GM19468 (cell line): ENCODE measurements around the gene COL5A3.

Source experiments
- ATAC-seq: cut with Tn5 transposase; IDR thresholded peaks from one replicate; pipeline ENCODE4 v1.9.1; 2021; ENCODE audit warnings: mild to moderate bottlenecking, moderate library complexity, moderate number of reproducible peaks; ENCODE audit not compliant: unreplicated experiment; ENCODE audit errors: extremely low read depth

COL5A3 gene

DNA sequence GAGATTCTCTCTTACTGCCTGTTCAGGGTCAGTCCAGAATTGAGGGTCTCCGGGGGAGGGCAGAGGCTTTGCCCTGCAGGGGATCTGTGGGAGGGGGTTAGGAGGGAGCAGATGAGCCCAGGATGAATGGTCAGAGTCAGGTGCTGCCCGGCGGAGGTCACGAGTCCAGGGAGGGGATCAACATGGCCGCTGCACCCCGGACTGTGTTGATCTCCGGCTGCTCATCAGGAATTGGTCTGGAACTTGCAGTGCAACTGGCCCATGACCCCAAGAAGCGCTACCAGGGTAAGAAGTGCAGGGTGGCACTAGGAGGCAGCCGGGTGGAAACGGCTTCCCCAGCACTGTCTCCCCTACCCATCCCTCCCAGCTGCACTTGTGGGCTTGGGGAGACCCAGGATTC, 3.0 kb upstream of the COL5A3 start, which contains the start of gene RDH8:
RDH8 (plus strand) TSS at position 168 of the 400 bp plus-strand sequence; CDS start at position 183, 15 bp downstream.
- no peak for ATAC-seq

DNA sequence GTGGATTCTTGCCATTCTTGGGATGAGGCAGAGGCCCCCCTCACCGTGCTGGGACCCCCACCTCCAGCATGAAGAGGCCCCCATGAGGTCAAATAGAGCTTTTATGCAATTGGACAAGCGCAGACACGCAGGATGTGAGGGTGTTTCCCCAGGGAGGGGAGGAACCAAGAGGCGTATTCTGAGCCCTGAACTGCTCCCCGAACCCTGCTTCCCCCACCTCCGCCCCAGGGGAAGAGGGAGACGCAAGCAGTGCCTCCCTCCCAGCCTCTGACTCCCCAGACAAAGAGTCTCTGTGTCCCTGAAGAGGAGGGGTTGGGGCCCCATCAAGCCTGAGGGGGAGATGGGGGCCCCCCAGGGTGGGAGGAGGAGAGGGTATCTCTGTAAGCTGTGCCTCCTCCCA, 1.7 kb upstream of the COL5A3 start:
- ATAC-seq, result no peak

DNA sequence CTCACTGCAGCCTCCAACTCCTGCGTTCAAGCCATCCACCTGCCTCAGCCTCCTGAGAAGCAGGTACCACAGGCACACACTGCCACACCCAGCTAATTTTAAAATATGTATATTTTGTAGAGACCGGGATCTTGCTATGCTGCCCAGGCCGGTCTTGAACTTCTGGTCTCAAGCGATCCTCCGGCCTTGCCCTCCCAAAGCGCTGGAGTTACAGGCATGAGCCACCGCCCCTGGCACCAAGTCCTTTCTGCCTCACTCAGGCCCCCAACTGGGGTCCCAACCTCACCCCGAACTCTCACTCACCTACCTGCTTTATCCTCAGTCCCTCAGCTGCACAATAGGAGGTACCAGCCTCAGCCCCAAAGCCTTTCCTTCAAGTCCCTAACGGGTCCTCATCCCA, 635 bp upstream of the COL5A3 start:
- no peak for ATAC-seq

DNA sequence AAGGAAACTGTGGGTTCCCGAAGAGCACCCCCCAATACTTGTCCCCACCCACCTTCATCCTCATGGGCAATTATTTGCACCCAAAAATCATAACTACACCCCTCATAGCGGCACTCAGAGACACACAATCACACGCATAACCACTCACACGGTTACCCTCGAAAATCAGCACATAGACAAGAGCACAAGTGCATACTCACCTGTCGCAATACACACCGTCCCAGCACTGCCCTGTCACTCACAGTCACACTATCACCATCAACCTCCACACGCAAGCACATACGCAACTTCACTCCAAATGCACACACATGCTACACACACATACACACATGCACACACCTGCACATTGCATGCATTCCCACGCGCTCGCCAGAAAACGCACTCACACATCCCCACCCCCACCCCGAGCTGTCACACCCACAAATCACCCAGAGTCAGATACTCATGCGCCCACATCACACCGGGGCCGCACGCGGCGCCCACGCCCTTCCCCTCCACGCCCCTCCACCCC, 535 bp downstream of the COL5A3 start:
- no peak for ATAC-seq

DNA sequence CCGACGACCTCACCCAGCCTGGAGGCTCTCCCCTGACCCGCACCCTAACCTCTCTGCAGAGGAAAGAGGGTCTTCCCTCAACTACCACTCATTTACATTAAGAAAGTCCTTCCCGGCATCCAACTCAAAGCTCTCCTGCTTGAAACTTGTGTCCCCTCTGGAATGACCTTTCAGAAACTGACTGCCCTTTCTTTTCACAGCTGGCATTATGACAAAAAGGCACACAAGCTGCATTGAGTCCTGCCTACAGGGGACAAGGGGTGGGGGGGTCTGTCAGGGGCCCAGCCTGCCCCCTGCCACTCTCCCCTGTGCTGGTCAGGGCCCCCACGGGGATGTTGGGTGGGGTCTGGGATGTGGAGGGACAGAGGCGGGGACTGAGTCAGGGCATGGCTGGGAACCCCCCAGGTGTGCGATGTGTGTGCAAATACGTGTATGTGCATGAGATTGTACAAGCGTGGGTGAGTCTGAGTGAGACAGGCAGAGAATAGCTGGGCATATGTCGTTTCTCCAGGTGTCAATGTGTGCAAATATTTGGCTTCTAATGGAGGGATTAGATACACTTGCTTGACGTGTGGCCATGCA, 2.0 kb downstream of the COL5A3 start:
- no peak for ATAC-seq

DNA sequence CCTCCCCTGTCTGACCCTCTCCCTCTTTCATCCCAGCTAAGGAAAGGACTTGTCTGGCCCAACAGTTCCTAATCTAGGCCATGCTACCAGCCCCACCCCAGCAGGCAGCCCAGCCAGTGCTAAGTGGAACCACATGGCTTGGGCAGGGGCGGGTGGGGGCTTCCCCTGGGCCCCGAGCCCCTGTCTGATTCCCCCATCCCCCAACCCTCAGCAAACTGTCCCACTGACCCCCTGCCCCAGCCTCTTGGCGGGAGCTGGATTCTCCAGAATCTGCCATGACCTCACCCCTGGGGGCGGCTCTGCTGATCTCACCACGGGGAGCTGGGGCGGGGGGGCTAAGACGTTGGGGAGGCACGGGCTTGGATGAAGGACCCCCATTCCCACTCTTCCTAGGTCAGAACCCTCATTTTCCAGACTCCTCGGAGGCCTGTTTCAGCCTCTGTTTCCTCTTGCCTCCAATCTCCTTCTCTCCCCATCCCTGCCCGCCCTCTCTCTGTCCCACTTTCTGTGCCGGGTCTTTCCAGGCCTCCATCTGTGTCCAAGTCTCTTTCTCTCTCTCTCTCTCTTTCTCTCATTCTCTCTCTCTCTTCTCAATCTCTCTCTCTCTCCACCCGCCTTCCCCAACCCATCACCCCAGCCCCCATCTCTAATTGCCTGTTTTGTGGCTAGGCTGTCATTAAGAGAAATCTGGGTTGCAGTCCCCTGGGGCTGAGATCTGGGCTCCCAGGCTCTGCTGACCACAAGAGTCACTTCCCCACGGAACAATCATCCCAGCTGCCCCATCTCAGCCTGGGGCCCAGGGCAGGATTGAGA, 2.7 kb downstream of the COL5A3 start:
- ATAC-seq, result no peak

DNA sequence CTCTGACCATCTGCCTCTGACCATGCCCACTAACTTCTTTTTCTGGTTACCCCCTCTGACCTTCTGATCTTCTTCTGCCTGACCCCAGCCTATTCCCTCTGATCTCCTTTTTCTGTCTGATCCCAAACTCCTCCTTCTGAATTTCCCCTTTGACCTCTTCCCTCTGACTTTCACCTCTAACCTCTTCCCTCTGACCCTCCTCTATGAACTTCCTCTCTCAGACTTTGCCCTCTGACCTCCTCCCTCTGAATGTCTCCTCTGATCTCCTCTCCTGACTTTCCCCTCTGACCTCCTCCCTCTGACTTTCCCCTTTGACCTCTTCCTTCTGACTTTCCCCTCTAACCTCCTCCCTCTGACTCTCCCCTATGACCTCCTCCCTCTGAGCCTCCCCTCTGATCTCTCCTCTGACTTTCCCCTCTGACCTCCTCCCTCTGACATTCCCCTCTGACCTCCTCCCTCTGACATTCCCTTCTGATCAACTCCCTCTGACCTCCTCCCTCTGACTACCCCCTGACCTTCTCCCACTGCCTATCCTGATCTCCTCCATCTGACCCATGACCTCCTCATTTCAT, 3.5 kb downstream of the COL5A3 start:
- ATAC-seq, result no peak

DNA sequence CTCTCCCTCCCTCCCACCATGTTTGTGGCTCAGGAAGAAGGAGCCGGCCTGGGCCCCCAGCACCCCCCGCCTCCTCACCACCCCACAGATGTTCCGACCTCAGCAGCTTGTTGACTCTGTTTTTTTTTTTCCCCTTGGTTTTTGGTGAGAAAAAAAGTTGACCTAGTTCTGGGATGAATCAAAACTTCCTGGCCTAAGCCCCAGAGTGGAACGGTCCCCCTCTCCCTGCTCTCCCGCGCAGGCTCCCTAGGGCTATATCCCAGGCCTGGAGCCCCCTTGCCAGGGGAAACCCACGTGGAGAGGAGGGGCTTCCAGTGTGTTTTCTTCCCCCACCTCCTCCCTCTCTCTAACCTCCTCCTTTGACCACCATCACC, 4.0 kb downstream of the COL5A3 start:
- no peak for ATAC-seq

DNA sequence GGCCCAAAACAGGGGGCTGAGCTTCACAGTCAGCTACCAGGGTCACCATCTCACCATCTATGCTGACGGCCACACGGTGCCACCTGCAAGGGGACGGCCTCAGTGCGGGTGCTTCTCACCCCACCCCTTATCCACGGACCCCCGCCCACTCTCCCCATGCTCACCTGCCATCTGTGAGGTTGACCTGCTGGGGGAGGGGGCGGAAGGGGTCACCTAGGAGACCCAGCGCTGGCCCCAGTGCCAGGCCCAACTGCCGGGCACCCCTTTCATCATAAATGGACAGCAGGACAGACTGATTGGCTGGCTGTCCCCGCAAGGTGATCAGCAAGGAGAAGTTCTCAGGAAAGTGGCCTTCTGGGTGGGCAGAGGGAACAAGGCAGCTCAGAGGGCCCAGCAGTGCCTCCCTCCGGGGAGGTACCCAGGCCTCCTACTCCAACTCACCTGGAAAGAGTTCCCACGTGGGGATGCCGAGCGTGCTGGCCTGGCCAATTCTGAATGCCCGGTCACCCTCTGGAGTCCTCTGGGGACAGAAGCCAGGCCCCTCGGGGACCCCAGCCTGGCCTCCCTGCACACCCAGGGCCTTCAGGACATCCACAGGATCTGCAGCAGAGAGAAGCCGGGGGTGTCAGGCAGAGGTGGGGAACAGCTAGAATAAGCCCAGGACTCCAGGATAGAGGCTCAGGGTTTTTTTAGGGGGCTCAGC, 4.5 kb downstream of the COL5A3 start:
- ATAC-seq, result no peak

DNA sequence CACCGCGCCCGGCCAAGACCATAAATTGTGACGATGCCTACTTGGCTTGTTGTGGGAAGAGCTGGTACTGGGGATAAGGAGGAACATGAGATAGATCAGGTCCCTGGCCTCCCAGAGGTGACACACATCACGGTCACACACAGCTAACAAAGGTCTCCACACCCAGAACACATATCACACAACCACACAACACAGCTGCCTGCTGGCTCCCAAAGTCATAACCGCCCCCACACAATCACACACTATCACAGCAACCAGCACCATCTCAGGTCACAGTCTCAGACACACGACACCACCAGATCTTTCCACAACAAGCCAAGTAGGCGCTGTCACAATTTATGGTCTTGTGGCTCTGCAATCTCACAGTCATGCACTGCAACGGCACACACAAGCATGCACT, 5.7 kb downstream of the COL5A3 start:
- ATAC-seq, result no peak

DNA sequence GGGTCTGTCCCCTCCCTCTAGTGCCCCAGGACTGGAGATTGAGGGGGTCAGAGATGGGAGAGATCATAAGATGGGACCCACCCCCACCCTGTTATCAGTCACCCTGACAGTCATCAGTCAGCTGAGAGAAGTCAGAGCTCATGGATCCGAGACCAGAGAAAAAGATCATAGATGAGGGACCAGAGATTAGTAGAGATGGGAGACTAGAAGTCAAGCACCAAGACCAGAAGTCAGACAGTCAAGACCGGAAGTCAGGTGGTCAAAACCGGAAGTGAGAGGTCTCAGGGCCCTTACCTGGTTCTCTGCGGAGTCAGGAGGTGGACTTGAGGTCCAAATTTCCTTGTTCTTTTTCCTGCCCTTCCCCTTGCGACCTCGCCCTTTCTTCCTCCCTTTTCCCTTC, 7.0 kb downstream of the COL5A3 start:
- ATAC-seq, result no peak

DNA sequence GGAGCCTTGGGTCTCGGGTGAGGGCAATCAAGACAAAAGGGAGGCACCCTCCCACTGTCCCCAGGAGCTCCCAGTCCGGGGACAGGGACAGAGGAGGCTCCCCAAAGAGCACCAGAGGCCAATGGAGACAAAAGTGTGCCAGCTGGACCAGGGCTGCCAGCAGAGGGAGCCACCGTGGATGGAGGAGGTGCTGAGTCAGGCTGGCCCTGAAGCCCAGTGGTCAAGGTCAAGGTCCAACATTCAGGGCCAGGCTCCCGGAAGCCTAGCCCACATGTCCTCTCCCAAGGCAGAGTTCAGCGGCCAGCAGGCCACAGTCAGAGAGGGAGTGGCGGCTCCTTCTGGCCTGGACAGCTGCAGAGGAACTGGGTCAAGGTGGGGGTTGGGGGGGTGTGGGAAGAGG, 8.4 kb downstream of the COL5A3 start:
- ATAC-seq, result no peak

DNA sequence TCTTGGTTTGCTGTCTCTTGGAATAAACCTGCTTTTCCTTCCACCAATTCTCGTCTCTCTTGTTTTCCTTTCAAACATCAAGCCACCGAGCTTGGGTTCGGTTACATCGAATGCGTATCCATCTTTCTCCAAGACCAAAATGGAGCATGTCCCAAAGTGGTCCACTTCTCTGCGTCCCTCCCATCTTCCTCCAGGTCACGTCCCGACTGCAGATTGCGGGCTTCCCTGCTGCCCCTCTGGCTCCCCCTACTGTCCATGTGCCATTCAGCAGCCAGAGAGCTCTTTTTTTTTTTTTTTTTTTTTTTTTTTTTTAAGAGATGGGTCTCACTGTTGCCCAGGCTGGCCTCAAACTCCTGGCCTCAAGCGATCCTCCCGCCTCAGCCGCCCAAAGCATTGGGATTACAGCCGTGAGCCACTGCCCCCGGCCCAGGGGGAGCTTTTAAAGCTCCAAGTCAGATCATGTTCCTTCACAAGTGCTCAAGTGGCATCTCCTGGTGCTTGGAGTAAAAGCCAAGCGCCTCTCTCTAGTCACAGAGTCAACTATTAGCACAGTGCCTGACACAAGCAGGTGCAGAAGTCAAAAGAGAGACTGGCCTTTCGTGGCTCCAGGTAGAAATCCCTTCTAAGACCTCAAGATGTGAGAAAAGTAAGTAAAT, 10.0 kb downstream of the COL5A3 start:
- ATAC-seq, result no peak

DNA sequence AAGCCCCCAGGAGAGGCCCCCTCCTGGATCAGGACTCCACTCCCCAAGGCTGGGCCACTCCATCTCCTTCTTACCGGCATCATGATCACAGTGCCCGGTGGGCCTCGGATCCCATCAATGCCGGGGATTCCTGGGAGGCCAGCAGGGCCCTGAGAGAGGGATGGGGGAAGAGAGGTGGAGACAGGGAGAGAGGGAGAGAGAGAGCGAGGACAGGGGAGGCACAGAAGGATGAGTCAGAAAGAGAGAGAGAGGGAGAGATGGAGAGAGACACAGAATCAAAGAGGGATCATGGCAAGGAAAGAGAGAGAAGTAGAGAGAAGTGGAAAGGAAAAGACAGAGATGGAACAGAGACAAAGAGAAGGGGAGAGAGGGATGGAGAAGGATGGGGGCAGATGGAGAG, 13.8 kb downstream of the COL5A3 start:
- no peak for ATAC-seq

DNA sequence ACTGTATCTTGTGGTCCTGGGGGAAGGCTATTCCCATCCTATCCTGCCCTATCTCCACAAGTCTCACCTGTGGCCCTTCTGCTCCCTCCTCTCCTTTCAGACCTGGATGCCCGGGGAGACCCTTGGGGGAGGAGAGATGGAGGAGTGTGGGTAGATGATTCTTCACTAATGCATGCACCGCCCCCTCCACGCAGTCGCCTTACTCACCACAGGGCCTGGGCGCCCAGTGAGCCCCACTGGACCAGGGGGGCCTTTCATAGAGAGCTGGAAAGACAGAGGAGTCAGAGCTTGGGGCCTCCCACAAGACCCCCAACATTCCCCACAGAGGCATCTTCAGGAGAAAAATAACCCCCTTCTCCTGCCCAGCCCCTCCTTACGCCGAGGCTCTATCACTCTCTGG, 14.3 kb downstream of the COL5A3 start:
- ATAC-seq, result no peak

DNA sequence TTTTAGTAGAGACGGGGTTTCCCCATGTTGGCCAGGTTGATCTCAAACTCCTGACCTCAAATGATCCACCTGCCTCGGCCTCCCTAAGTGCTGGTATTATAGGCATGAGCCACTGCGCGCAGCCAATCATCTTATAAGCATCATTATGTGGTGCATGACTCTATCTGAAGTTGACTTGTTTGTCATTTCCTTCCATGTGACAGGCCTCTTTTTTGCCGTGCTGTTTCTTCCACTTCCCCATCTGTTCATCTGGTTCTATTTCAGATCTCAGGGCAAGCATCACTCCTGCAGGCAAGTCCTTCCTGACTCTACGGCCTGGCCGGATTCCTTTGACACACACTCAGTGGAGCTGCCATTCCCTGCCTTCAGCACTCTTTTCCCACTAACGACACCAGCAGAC, 15.2 kb downstream of the COL5A3 start:
- ATAC-seq, result no peak

DNA sequence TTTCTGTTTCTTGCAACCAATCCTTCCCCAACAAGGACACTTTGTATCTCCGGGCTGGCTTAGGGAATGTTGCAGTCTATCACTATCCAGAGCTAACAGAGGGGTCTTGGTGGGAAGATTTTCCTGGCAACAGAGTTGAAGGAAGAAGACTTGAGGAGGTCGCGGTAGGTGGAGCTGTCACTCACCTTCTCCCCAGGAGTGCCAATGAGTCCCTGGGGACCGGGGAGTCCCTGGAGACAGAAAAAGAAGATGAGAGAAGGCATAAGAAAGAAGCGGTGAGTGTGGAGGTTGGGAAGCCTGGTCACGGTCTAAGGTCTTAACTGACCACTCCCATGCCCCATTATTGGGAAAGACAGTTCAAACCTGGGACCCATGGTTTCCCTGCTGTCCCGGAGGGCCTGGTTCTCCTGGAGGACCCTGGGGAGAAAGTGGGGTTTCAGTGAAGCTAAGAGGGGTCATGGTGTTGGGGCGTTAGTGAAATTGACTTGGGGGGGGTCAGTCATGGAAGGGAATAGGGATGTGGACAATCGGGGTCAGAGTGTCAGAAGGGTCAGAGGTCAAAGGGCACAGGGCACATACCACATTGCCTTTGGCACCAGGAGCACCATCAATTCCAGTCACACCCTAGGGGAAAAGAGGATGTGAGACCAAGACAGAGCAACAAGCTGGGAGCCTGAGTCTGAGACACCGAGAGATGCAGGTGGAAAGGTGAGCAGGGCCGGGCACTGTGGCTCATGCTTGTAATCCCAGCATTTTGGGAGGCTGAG, 18.7 kb downstream of the COL5A3 start:
- no peak for ATAC-seq

DNA sequence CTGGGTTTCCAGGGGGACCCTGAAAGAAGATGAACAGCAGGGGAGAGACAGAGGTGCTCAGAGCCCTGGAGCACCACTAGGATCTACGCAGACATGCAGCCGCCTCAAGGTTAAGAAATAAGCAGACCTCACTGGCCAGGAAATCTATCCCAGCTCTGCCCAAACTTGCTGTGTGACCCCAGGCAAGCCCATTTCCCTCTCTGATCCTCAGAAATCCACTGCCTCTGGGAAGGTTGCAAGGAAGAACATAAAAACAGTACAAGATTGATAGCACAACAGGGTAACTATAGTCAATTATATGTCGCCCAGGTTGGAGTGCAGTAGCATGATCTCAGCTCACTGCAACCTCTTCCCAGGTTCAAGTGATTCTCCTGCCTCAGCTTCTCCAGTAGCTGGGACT, 20.8 kb downstream of the COL5A3 start:
- no peak for ATAC-seq

DNA sequence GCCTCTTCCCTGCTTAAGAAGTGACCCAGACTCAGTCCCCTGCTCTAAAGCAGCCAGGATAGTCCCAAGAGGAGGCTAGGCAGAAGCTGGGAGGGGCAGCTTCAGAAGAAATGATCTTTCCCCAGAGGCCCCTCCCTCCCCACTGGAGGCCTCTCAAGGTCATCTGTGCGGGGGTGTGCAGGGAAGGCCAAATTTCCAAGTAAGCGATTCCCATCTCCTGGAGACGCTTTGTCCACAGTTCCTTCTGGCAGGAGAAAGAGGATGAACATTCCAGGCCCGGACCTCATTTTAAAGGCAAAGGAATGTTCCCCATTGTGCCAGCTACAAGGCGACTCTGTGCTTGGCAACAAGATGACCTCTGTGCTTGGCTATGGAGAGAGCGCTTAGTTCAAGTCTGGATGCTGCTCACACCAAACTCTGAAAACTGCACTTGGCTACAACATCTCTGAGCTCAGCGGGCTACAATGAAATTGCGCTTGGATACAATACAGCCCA, 23.5 kb downstream of the COL5A3 start:
- no peak for ATAC-seq
